GM18517 (cell line): ENCODE data around the gene ACP4.

Experiments used
- ATAC-seq: cut with Tn5 transposase; IDR thresholded peaks from one replicate; pipeline ENCODE4 v1.9.1; 2021; ENCODE audit warnings: mild to moderate bottlenecking, moderate library complexity; ENCODE audit not compliant: unreplicated experiment

ACP4 gene

GRCh38 chr19:50839712-50840655, 49.8 kb downstream of the ACP4 start:
- no peak for ATAC-seq

DNA sequence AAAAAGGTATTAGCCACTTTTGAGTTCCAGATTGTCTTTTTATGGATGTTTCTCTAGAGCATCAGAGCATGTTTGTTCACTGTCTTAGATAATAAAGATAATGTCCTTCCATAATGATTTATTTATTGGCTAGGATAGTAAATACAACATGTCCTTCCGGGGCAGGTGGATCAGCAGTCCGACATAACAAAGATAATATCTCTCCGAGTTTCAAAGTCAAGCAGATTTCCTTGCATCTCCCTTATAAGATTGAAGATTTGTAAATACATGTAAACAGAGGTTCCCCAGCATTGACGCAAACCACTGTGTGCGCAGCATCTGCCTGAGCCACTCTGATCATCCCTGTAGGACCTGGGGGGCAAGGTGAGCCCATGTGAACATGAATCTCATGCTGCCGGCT, 51.9 kb downstream of the ACP4 start:
- ATAC-seq, result no peak

DNA sequence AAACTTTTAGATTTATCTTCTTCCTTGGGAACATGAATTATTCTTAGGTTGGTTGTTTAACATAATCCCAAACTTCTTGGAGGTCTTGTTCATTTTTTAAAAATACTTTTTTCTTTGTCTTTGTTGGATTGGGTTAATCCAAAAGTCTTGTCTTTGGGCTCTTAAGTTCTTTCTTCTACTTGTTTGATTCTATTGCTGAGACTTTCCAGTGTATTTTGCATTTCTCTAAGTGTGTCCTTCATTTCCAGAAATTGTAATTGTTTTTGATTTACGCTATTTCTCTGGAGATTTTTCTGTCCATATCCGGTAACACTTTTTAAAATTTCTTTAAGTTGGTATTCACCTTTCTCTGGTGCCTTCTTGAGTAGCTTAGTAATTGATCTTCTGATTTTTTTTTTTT, 53.0 kb downstream of the ACP4 start:
- no peak for ATAC-seq

DNA sequence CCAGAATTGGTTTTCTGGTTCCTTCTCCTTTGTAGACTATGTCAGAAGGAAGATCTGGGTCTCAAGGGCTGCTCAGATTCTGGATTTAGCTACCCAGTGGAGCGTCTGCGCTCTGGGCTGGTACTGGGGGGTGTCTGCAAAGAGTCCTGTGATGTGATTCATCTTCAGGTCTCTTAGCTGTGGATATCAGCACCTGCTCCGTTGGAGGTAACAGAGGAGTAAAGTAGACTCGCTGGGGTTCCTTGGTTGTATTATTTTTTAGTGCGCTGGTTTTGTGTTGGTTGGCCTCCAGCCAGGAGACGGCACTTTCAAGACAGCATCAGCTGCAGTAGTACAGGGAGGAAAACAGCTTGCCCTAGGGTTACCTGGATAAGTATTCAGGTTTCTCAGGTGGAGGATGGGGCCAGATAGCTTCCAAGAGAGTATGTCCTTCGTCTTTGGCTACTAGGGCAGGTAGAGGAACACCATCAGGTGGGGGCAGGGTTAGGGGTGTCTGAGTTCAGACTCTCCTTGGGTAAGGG, 53.5 kb downstream of the ACP4 start:
- no peak for ATAC-seq

DNA sequence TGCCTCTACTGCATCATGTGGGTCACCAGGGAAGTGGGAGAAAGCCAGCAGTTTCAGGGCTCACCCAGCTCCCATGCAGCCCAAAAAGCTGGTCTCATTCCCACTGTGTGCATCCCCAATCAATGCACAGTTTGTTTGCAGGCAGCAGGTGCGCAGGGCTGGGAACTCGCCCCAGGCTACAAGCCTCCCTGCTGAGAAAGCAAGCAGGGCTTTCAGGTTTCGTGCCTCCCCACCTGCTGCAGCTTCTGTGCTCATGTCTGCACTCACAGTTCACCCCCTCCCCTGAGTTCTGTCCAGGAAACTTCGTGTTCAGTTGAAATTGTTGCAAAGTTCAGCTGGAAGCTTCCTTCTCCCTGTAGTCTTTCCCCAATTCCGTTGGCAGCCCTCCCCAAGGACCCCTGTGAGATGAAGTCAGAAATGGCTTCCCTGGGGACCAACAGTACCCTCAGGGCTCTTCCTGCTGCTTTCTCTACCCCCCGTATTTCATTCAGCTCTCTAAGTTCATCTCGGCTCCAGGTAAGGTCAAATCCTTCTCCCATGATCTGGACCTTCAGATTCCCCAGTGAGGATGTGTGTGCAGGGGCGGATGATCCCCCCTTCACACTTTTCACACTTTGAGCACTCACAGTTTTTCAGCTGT, 54.2 kb downstream of the ACP4 start:
- no peak for ATAC-seq
